Measurements from ENCODE around the gene POLL.

Gene POLL

DNA sequence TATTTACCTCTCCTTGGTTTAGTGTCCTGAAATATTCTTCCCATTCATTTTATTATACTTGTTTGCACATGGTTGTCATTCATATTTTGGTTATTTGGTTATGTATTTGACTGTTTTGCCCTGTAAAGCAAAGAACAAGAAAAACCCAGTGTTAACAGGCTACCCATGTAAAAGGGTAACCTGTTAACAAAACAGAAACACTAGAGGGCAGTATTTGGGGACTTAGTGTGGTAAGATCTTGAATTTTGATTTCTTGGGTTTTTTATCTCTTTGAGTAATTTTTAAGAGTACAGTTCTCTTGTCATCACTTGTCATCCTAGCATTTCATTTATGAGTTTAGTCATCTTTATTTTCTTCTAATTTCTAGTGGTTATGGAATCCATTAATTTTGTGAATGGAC, 51.3 kb downstream of the POLL start:
- H2AK5ac ChIP-seq (ENCODE audit: low read length, severe bottlenecking): no peak overlapping the region
- no peaks in the 10 kb centered on the region for H3K4me1 ChIP-seq (ENCODE audit: control insufficient read depth, insufficient read depth, low read depth, low read length)
- H3K27ac ChIP-seq (ENCODE audit: low read length, poor library complexity, severe bottlenecking): no peak overlapping the region
- H3K9ac ChIP-seq (ENCODE audit: low read length): no peak overlapping the region
- no peak overlapping the region for H3K14ac ChIP-seq (ENCODE audit: low read length in 2 of 2)
- no peak overlapping the region for H3K4me3 ChIP-seq (ENCODE audit: insufficient read depth in 1 of 2, low read depth in 1 of 2, low read length in 2 of 2)
- H3K9me3 ChIP-seq (ENCODE audit: control insufficient read depth, low read length): no peaks in the 10 kb centered on the region
- H3K4ac ChIP-seq (ENCODE audit: low read depth in 1 of 2, low read length in 2 of 2): no peak overlapping the region
- no peak overlapping the region for H3K18ac ChIP-seq (ENCODE audit: low read depth in 1 of 2, low read length in 2 of 2)
- DNase-seq: peak; percentile 21
- no peak overlapping the region for H2BK120ac ChIP-seq (ENCODE audit: low read depth, low read length)
- H3K23ac ChIP-seq (ENCODE audit: low read length in 2 of 2): no peak overlapping the region
- no peak overlapping the region for H4K91ac ChIP-seq (ENCODE audit: low read length)
- H2AFZ ChIP-seq (ENCODE audit: low read depth, low read length): no peak overlapping the region
- H3K36me3 ChIP-seq (ENCODE audit: control insufficient read depth in 1 of 2, insufficient read depth in 2 of 2, low read depth in 1 of 2, low read length in 2 of 2): peaks cover 3 to 63% of the 10 kb centered on the region in 2 experiments
- no peaks in the 10 kb centered on the region for H3K27me3 ChIP-seq (ENCODE audit: control insufficient read depth in 1 of 2, insufficient read depth in 1 of 2, low read length in 2 of 2)
- H3K79me1 ChIP-seq (replicated peaks; ENCODE audit: low read length, poor library complexity, severe bottlenecking): no peaks in the 10 kb centered on the region
- no peak overlapping the region for H3K4me2 ChIP-seq (ENCODE audit: low read length, poor library complexity, severe bottlenecking)
- no peak overlapping the region for H2BK15ac ChIP-seq (ENCODE audit: low read depth, poor library complexity, severe bottlenecking)
- no peak overlapping the region for H4K8ac ChIP-seq (ENCODE audit: low read length)
- no peak overlapping the region for H2BK5ac ChIP-seq (ENCODE audit: low read depth, low read length, poor library complexity, severe bottlenecking)
- H2BK12ac ChIP-seq (ENCODE audit: low read length in 2 of 2): no peak overlapping the region

DNA sequence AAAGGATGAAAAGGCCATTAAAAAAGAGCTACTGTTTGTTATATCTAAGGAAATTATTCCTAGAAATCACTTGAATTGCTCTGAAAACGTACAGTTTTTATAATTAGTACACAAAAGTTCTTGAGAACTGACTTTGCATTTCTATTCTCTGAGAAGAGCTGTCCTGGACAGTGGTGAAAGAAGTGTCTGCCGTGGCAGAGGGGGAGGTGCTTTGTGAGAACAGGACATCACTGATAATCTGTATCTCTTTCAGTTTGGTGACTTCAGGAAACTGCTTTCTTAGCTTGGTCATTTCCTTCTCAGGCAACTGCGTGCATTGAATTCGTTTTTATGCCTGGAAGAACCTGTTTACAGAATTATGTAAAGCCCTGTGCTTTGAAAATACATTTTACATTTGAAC, 52.1 kb downstream of the POLL start:
- Histone ChIP-seq H2AFZ (ENCODE audit: low read depth, low read length) (no peak overlapping the region), H4K8ac (ENCODE audit: low read length) (no peak overlapping the region), H3K4me1 (ENCODE audit: control insufficient read depth, insufficient read depth, low read depth, low read length) (no peaks in the 10 kb centered on the region), H2AK5ac (ENCODE audit: low read length, severe bottlenecking) (no peak overlapping the region), H3K23ac (ENCODE audit: low read length in 2 of 2) (no peak overlapping the region), H3K18ac (ENCODE audit: low read depth in 1 of 2, low read length in 2 of 2) (no peak overlapping the region), H3K4me2 (ENCODE audit: low read length, poor library complexity, severe bottlenecking) (no peak overlapping the region), H2BK120ac (ENCODE audit: low read depth, low read length) (no peak overlapping the region), H2BK12ac (ENCODE audit: low read length in 2 of 2) (no peak overlapping the region), H3K27me3 (ENCODE audit: control insufficient read depth in 1 of 2, insufficient read depth in 1 of 2, low read length in 2 of 2) (no peaks in the 10 kb centered on the region), H3K36me3 (ENCODE audit: control insufficient read depth in 1 of 2, insufficient read depth in 2 of 2, low read depth in 1 of 2, low read length in 2 of 2) (peaks cover 3 to 64% of the 10 kb centered on the region in 2 experiments), H2BK15ac (ENCODE audit: low read depth, poor library complexity, severe bottlenecking) (no peak overlapping the region), H3K14ac (ENCODE audit: low read length in 2 of 2) (no peak overlapping the region), H3K79me1 (replicated peaks; ENCODE audit: low read length, poor library complexity, severe bottlenecking) (no peaks in the 10 kb centered on the region), H3K9ac (ENCODE audit: low read length) (no peak overlapping the region), H2BK5ac (ENCODE audit: low read depth, low read length, poor library complexity, severe bottlenecking) (no peak overlapping the region), H4K91ac (ENCODE audit: low read length) (no peak overlapping the region), H3K4ac (ENCODE audit: low read depth in 1 of 2, low read length in 2 of 2) (no peak overlapping the region), H3K27ac (ENCODE audit: low read length, poor library complexity, severe bottlenecking) (no peak overlapping the region), H3K4me3 (ENCODE audit: insufficient read depth in 1 of 2, low read depth in 1 of 2, low read length in 2 of 2) (no peak overlapping the region), H3K9me3 (ENCODE audit: control insufficient read depth, low read length) (no peaks in the 10 kb centered on the region)
- DNase-seq: no peak
- WGBS: 22% methylated on average over 1 of the region's 4 CpGs

DNA sequence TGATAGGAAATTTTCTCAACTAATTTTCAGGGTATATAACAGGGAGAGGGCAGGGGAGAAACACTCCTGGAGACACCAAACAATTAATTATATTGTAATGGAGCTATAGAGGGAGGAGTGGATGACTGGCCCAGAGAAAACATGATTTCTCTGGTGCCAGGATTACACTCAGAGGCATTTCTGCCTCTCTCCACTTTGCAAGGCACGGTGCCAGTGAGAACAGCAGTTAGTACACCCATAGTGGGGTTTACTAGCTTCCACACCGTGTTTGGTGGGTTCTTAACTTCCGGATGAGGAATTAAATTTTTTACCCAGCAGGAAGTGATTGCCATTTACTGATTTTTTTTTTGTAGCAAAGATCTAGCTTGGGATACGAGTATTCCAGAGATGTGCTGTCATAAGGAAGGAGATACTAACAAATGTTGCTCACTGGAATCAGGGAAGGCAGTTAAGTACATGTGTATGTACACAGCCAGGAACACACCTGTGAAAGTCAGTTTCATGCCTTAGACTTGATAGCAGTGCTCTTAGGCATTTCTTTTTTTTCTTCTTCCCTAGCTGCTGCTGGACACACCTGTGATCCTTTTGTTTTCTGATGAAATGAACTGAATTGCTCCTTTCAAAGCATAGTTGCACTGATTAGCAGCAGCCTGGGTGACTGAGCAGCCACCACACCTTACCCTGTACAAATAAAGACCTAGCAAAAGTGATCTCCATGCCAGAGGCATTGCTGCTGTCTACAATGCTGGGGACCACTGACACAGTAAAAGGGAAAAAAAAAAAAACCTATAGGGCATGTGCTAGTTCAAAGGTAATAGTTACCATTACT, 58.1 kb downstream of the POLL start:
- DNase-seq: no peak
- Histone ChIP-seq H3K9ac (ENCODE audit: low read length) (no peak overlapping the region), H3K18ac (ENCODE audit: low read depth in 1 of 2, low read length in 2 of 2) (no peak overlapping the region), H2BK120ac (ENCODE audit: low read depth, low read length) (no peak overlapping the region), H3K9me3 (ENCODE audit: control insufficient read depth, low read length) (no peaks in the 10 kb centered on the region), H2BK15ac (ENCODE audit: low read depth, poor library complexity, severe bottlenecking) (no peak overlapping the region), H4K8ac (ENCODE audit: low read length) (no peak overlapping the region), H2BK5ac (ENCODE audit: low read depth, low read length, poor library complexity, severe bottlenecking) (no peak overlapping the region), H3K14ac (ENCODE audit: low read length in 2 of 2) (no peak overlapping the region), H3K4me2 (ENCODE audit: low read length, poor library complexity, severe bottlenecking) (no peak overlapping the region), H4K91ac (ENCODE audit: low read length) (no peak overlapping the region), H3K4me3 (ENCODE audit: insufficient read depth in 1 of 2, low read depth in 1 of 2, low read length in 2 of 2) (no peak overlapping the region), H3K27ac (ENCODE audit: low read length, poor library complexity, severe bottlenecking) (no peak overlapping the region), H2AK5ac (ENCODE audit: low read length, severe bottlenecking) (no peak overlapping the region), H3K36me3 (ENCODE audit: control insufficient read depth in 1 of 2, insufficient read depth in 2 of 2, low read depth in 1 of 2, low read length in 2 of 2) (peaks cover 3 to 46% of the 10 kb centered on the region in 2 experiments), H3K23ac (ENCODE audit: low read length in 2 of 2) (no peak overlapping the region), H3K4ac (ENCODE audit: low read depth in 1 of 2, low read length in 2 of 2) (no peak overlapping the region), H2AFZ (ENCODE audit: low read depth, low read length) (no peak overlapping the region), H3K27me3 (ENCODE audit: control insufficient read depth in 1 of 2, insufficient read depth in 1 of 2, low read length in 2 of 2) (no peaks in the 10 kb centered on the region), H2BK12ac (ENCODE audit: low read length in 2 of 2) (no peak overlapping the region), H3K4me1 (ENCODE audit: control insufficient read depth, insufficient read depth, low read depth, low read length) (no peaks in the 10 kb centered on the region), H3K79me1 (replicated peaks; ENCODE audit: low read length, poor library complexity, severe bottlenecking) (no peaks in the 10 kb centered on the region)
- WGBS: 94% methylated on average over 4 of the region's 4 CpGs

DNA sequence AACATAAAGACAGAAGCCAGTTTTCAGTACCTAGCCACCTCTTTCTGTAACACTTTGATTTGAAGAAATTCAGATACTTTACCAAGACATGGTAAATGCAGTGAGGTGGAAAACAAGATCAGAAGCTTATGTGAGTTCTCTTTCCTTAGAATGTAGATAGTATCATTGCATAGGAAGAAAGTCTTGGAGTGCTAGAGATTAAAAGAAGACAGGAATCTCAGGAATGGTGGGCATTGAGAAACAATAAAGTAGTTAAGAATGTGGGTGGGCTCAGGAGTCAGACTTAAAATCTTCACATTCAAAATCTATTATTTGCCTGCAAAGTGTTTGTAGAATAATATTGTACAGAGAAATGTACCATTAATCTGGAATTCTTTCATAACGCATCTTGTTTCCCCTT, 58.9 kb downstream of the POLL start:
- Histone ChIP-seq H3K36me3 (ENCODE audit: control insufficient read depth in 1 of 2, insufficient read depth in 2 of 2, low read depth in 1 of 2, low read length in 2 of 2) (peaks cover 3 to 39% of the 10 kb centered on the region in 2 experiments), H3K9me3 (ENCODE audit: control insufficient read depth, low read length) (no peaks in the 10 kb centered on the region), H3K27me3 (ENCODE audit: control insufficient read depth in 1 of 2, insufficient read depth in 1 of 2, low read length in 2 of 2) (no peaks in the 10 kb centered on the region), H2AK5ac (ENCODE audit: low read length, severe bottlenecking) (no peak overlapping the region), H4K8ac (ENCODE audit: low read length) (no peak overlapping the region), H3K4me1 (ENCODE audit: control insufficient read depth, insufficient read depth, low read depth, low read length) (no peaks in the 10 kb centered on the region), H2BK5ac (ENCODE audit: low read depth, low read length, poor library complexity, severe bottlenecking) (no peak overlapping the region), H4K91ac (ENCODE audit: low read length) (no peak overlapping the region), H2AFZ (ENCODE audit: low read depth, low read length) (no peak overlapping the region), H2BK12ac (ENCODE audit: low read length in 2 of 2) (no peak overlapping the region), H3K27ac (ENCODE audit: low read length, poor library complexity, severe bottlenecking) (no peak overlapping the region), H2BK15ac (ENCODE audit: low read depth, poor library complexity, severe bottlenecking) (no peak overlapping the region), H3K4me3 (ENCODE audit: insufficient read depth in 1 of 2, low read depth in 1 of 2, low read length in 2 of 2) (no peak overlapping the region), H2BK120ac (ENCODE audit: low read depth, low read length) (no peak overlapping the region), H3K23ac (ENCODE audit: low read length in 2 of 2) (no peak overlapping the region), H3K4me2 (ENCODE audit: low read length, poor library complexity, severe bottlenecking) (no peak overlapping the region), H3K9ac (ENCODE audit: low read length) (no peak overlapping the region), H3K79me1 (replicated peaks; ENCODE audit: low read length, poor library complexity, severe bottlenecking) (no peaks in the 10 kb centered on the region), H3K18ac (ENCODE audit: low read depth in 1 of 2, low read length in 2 of 2) (no peak overlapping the region), H3K14ac (ENCODE audit: low read length in 2 of 2) (no peak overlapping the region), H3K4ac (ENCODE audit: low read depth in 1 of 2, low read length in 2 of 2) (no peak overlapping the region)
- WGBS: no CpG with 5 or more reads among the region's 1 CpG
- no peak for DNase-seq

Data from mesenchymal stem cell (in vitro differentiated cells and primary cell).